Iris pigment epithelial cell (primary cell): ENCODE data around the gene UBC.

Experiments
- DNase-seq: peaks from one replicate; pipeline ENCODE4 v3.0.0-alpha.2; 2011; ENCODE audit warnings: low read depth

UBC gene

DNA sequence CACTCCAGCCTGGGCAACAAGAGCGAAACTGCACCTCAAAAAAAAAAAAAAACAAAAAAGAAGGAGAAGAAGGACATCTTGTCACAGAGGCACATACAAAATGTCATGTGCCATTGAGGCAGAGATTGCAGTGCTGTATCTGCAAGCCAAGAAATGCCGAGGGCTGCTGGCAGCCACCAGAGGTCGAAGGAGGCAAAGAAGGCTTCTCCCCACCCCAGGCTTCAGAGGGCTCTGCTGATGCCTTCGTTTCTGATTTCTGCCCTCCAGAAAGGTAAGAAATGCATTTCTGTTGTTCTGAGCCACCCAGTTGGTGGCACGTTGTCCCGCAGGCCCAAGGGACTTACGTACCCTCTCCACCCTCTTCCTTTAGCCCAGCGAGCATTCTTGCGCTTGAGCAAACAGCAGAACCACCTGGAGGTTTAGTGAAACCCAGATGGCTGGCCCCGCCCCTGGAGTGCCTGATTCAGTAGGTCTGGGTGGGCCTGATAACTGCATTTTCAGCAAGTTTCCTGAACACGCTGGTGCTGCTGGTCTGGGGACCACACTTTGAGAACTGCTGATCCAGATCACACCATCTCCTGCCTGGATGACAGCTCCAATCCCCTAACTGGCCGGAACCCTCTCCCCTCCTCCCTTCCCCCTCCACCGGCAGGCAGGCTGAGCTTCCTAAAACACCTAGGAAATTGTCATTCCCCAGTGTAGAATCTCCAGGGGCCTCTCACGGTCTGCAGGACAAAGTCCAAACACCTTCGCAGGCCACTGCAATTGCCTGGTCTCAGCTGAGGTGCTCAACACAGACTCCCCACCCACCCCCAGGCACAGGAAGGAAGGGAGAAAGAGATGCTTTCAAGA lies 29.6 kb downstream of the UBC start:
- no peak for DNase-seq

- DNase-seq: no peak
Measured at GRCh38 chr12:124883263-124884130, 31.0 kb downstream of the UBC start.

GRCh38 chr12:124881123-124881522 lies 33.3 kb downstream of the UBC start:
- DNase-seq: peak; percentile 43

DNA sequence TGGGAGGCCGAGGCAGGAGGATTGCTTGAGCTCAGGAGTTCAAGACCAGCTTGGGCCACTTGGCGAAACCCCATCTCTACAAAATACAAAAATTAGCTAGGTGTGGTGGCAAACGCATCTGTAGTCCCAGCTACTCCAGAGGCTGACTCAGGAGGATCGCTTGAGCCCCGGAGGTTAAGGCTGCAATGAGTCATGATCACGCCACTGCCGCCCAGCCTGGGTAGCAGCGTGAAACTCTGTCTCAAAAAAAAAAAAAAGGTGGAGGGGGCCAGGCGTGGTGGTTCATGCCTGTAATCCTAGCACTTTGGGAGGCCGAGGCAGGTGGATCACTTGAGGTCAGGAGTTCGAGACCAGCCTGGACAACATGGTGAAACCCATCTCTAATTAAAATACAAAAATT lies 34.1 kb downstream of the UBC start:
- DNase-seq: peak; percentile 62

DNA sequence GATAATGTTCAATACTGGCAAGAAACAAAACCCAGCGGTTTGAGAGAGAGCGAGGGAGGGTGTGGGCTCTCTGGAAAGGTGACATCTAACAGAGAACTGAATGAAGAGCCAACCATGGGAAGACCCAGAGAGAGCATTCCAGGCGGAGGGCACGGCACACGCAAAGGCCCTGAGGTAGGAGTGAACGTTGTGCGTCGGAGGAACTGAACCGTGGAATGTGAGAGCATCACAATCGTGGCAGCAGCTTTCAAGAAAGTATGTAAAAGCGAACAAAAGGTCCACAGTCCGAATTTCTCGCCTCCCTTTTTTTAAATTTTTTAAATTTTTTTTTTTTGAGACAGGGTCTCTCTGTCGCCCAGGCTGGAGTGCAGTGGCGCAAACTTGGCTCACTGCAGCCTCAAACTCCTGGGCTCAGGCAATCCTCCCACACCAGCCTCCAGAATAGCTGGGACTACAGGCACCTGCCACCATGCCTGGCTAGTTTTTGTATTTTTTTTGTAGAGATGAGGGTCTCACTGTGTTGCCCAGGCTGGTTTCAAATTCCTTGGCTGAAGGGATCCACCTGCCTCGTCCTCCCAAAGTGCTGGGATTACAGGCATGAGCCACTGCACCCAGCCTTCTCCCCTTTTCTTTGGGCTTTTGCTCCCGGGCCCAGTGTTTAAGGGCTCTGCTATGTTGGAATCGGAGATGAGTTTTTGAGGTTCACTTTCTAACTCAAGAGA lies 35.5 kb downstream of the UBC start:
- DNase-seq: no peak

DNA sequence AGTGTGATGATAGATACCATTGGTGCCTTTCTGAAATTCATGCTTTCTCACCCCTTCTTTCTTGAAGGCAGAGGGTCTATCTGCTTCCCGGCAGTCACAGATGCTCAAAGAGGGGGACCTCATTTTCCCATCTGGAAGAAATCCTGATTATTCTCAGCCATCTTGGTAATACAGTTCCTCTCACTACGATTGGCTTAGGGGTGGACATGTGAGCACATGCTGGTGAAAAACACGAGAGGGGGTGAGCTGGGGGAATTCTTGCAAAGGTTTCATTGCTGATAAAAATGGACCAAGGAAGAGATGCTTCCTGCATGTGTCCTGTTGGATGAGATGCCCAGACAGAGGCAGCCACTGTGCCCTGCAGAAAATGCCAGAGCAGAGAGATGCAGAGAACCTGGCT lies 37.0 kb downstream of the UBC start:
- DNase-seq: no peak

DNA sequence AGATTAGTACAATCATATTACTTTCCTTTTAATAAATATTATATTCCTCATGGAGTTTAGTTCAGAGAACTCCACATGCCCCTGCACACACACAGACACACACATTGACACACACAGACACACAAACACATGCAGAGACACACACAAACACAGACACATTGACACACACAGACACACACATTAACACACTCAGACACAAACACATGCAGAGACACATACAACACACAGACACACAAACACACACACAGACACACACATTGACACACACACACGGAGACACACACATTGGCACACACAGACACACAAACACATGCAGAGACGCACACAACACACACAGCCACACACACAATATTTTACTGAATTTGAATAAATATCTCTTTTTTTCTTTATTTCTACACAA lies 38.3 kb downstream of the UBC start:
- DNase-seq: no peak

- DNase-seq: no peak
Measured at GRCh38 chr12:124875803-124876132, 38.7 kb downstream of the UBC start.

DNA sequence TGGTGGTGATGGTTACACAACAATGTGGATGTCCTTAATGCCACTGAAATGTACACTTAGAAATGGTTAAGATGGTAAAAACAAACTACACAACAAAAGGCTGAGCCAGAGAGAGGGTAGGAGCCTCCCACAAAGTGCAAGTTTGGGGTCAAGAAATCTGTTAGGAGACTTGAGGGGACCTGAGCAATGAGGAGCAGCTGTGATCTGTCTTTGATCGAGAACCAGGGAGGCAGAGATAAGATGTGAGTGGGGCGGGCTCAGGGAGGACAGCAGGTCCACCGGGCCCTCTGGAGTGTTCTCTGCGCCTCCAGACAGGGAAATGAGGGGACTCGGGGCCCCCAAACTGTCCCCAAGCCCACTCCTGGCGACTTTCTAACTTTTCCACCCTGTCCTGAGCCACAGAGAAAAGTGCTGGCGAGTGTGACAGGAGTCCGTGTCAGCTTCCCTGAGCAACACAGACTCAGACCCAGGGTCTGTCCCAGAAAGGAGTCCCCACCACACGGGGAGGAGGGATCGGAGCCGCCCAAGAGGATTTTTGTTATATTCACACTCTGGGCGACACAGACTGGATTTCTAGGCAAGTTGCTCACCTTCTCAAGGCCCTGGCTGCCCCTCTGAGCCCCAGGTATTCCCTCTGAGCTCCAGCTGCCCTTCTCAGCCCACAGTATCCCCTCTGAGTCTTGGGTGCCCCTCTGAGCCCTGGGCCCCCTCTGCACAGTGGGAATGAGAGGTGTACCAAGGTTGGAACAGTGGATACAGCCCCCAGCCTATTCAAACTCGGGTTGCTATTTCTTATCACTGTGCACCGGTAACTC lies 39.3 kb downstream of the UBC start:
- DNase-seq: no peak

DNA sequence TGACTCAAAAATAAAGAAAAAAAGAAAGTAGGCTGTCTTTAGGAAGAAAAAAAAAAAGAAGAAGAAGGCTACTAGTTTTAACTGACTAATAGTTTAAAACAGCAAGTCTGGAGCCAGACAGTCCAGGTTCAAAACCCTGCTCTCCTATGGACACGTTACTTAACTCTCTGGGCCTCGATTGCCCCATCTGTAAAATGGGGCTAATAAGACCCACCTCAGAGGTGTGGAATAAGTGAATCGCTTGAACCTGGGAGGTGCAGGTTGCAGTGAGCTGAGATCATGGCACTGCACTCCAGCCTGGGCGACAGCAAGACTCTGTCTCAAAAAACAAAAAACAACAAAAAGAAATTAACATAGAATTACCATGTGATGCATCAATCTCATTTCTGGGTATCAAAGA lies 40.3 kb downstream of the UBC start:
- no peak for DNase-seq

DNA sequence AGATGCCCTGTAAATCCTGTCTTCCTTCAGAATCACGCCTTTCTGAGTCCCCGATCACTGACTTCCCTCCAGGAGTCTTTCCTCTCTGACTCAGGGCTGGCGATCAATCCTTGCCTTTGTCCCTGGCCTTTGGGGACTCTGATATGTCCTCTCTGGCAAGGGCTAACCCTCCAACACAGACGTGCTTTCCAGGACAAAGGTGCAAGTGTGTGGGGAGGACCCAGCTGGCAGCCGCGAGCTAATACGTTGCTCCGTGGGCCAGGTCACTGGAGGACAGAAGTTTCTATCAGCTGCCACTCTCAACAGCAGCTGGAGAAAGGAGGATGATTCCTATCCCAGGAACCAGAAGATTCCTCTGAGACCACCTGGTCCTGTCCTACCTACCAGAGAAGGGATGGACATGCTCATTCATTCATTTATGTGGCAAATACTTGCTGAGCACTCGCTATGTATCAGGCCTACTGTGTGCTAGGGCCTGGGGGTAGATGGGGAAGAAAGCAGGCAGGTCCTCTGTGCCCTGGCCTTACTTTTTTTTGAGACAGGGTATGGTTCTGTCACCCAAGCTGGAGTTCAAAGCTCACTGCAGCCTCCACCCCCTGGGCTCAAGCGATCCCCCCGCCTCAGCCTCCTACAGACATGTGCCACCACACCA lies 42.3 kb downstream of the UBC start:
- DNase-seq: no peak

DNA sequence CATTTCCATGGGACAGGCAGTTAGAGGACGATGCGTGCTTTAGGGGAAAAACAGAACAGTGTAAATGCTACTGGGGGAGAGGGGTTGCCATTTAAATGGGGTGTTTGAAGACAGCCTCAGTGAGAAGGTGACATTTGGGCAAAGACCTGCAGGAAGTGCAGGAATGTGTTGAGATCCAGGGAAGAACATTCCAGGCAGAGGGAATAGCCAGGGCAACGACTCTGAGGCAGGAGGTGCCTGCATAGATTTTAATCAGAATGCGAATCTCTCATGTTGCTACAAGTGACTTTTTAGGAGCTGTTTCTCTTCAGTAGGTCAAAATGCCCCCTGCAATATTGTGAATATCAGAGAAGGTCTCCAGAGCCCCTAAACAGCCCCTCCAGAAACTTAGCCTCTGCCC lies 43.2 kb downstream of the UBC start:
- DNase-seq: no peak

GRCh38 chr12:124870515-124870914 lies 43.9 kb downstream of the UBC start:
- DNase-seq: no peak

GRCh38 chr12:124869059-124869665 lies 45.3 kb downstream of the UBC start:
- DNase-seq: no peak

DNA sequence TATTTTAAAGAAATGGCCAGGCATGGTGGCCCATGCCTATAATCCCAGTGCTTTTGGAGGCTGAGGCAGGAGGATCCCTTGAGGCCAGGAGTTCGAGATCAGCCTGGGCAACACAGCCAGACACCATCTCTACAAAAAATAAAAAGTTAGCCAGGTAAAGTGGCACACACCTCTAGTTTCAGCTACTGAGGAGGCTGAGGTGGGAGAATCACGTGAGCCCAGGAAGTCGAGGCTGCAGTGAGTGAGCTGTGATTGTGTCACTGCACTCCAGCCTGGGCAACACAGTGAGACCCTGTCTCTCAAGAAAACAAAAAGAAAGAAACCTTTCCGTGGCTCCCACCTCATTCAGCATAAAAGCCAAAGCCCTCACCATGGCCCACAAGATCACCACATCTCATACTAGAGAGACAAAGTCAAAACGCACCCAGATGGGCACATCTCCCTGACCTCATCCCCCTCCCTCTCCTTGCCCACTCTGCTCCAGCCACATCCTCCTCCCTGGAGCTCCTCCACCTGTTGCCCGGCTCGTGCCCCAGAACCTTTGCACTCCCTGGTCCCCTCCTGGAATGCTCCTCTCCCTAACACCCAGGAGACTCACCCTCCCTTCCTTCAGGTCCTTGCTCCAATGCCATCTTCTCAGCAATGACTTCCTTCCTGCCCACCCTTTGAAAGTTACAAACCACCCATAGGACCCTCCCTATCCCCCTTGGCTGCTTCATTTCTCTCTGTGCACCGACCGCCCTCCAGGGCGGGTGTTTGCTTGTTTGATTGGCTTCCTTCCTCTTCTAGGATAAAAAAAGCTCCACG lies 46.0 kb downstream of the UBC start:
- DNase-seq: no peak

- peak; percentile 88 for DNase-seq
Measured at GRCh38 chr12:124867401-124867930, 47.0 kb downstream of the UBC start.

- no peak for DNase-seq
Measured at GRCh38 chr12:124866883-124867400, 47.5 kb downstream of the UBC start.

- DNase-seq: no peak
Measured at GRCh38 chr12:124866195-124866882, 48.1 kb downstream of the UBC start.

DNA sequence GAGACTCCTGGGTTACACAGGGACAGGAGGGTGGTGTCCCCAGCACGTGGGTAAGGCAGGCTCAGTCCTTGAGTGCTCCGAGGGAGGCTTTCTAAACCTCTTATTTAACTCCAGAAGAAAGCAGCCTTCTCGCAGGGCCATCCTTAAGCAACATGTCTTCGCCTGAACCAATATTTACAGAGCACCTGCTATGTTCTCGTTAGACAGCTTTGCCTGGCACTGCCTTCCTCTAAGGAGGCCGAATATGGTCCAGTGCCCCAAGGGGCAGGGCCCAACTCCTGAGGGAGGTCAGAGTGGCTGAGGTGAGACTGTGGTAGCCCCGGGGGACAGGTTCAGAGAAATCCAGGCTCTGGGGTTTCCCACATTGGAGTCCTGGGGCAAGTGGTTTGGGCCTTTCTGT lies 48.7 kb downstream of the UBC start:
- DNase-seq: no peak
